Osteocyte (in vitro differentiated cells): ENCODE measurements around the gene BPI. TPM values are rescaled to one million over a fixed set of nuclear protein-coding genes. Genes with fewer than 3 reads are reported as not detected.

Source experiments
- DNase-seq: peaks from one replicate; pipeline ENCODE4 v3.0.0; 2021; ENCODE audit warnings: mixed read lengths; ENCODE audit not compliant: unreplicated experiment; ENCODE audit errors: extremely low spot score
- H3K27ac Mint-ChIP-seq: one replicate; pipeline ENCODE4 v1.8.0; 2021; ENCODE audit warnings: mild to moderate bottlenecking, mixed read lengths; ENCODE audit not compliant: unreplicated experiment
- H3K27me3 Mint-ChIP-seq: one replicate; pipeline ENCODE4 v1.8.0; 2021; ENCODE audit warnings: mixed read lengths; ENCODE audit not compliant: unreplicated experiment
- H3K36me3 Mint-ChIP-seq: one replicate; pipeline ENCODE4 v1.8.0; 2021; ENCODE audit warnings: mixed read lengths; ENCODE audit not compliant: unreplicated experiment
- H3K4me1 Mint-ChIP-seq: one replicate; pipeline ENCODE4 v1.8.0; 2021; ENCODE audit warnings: mixed read lengths; ENCODE audit not compliant: unreplicated experiment
- H3K4me3 Mint-ChIP-seq: one replicate; pipeline ENCODE4 v1.8.0; 2021; ENCODE audit warnings: mild to moderate bottlenecking, moderate library complexity, mixed read lengths; ENCODE audit not compliant: unreplicated experiment
- H3K9me3 Mint-ChIP-seq: one replicate; pipeline ENCODE4 v1.8.0; 2021; ENCODE audit warnings: mixed read lengths; ENCODE audit not compliant: unreplicated experiment
- total RNA-seq: library from RNA; stranded (reverse); gene quantifications from 2 replicates; pipeline ENCODE4 v1.2.1, GENCODE V29; 2021
- TF ChIP-seq, protein P1 (sequence below): fragments of 200-600 bp; sonication (generic); IDR thresholded peaks from 2 replicates; pipeline ENCODE4 v1.5.0; 2021; ENCODE audit warnings: antibody characterized with exemption, mild to moderate bottlenecking, moderate library complexity

BPI gene
- total RNA-seq, 1 donor from 2014 or later: 8.5 TPM

- TF ChIP-seq, protein P1, sequence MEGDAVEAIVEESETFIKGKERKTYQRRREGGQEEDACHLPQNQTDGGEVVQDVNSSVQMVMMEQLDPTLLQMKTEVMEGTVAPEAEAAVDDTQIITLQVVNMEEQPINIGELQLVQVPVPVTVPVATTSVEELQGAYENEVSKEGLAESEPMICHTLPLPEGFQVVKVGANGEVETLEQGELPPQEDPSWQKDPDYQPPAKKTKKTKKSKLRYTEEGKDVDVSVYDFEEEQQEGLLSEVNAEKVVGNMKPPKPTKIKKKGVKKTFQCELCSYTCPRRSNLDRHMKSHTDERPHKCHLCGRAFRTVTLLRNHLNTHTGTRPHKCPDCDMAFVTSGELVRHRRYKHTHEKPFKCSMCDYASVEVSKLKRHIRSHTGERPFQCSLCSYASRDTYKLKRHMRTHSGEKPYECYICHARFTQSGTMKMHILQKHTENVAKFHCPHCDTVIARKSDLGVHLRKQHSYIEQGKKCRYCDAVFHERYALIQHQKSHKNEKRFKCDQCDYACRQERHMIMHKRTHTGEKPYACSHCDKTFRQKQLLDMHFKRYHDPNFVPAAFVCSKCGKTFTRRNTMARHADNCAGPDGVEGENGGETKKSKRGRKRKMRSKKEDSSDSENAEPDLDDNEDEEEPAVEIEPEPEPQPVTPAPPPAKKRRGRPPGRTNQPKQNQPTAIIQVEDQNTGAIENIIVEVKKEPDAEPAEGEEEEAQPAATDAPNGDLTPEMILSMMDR: no peak
- no peak overlapping the region for H3K4me3 Mint-ChIP-seq
- no peaks in the 10 kb centered on the region for H3K9me3 Mint-ChIP-seq
- no peak overlapping the region for H3K27ac Mint-ChIP-seq
- H3K4me1 Mint-ChIP-seq: no peaks in the 10 kb centered on the region
- H3K27me3 Mint-ChIP-seq: peaks cover 39% of the 10 kb centered on the region
- no peak for DNase-seq
- peaks cover 1% of the 10 kb centered on the region for H3K36me3 Mint-ChIP-seq
Measured at GRCh38 chr20:38331245-38331644, 27.3 kb downstream of the BPI start.

DNA sequence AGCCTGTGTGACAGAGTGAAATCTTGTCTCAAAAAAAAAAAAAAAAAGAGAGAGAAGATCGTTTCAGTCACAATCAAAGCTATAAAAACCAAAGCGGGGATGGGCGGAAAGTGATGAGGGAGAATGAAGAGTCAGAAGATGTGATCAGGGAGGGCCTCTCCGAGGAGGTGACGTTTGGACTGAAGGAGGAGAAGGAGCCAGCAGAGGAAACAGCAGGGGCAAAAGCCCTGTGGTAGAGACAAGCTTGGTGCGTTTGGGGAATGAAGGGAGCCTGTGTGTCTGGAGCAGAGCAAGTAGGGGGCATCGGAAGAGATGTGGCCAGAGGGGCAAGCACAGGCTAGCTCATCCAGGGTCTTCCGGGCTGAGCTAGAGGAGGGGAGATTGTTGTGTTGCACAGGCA is 27.9 kb downstream of the BPI start:
- no peak overlapping the region for H3K27ac Mint-ChIP-seq
- H3K27me3 Mint-ChIP-seq: peaks cover 43% of the 10 kb centered on the region
- H3K9me3 Mint-ChIP-seq: no peaks in the 10 kb centered on the region
- TF ChIP-seq, protein P1: no peak
- H3K36me3 Mint-ChIP-seq: peaks cover 1% of the 10 kb centered on the region
- DNase-seq: no peak
- no peaks in the 10 kb centered on the region for H3K4me1 Mint-ChIP-seq
- H3K4me3 Mint-ChIP-seq: no peak overlapping the region

GRCh38 chr20:38334016-38334415 is 30.1 kb downstream of the BPI start:
- Mint-ChIP-seq H3K4me3 (no peak overlapping the region), H3K9me3 (peaks cover 8% of the 10 kb centered on the region), H3K36me3 (no peaks in the 10 kb centered on the region), H3K27ac (no peak overlapping the region), H3K27me3 (peaks cover 49% of the 10 kb centered on the region), H3K4me1 (no peaks in the 10 kb centered on the region)
- no peak for DNase-seq
- TF ChIP-seq, protein P1: no peak

GRCh38 chr20:38336726-38337125 is 32.8 kb downstream of the BPI start:
- DNase-seq: no peak
- no peak overlapping the region for H3K4me3 Mint-ChIP-seq
- H3K36me3 Mint-ChIP-seq: no peaks in the 10 kb centered on the region
- peaks cover 8% of the 10 kb centered on the region for H3K9me3 Mint-ChIP-seq
- peaks cover 58% of the 10 kb centered on the region for H3K27me3 Mint-ChIP-seq
- TF ChIP-seq, protein P1: no peak
- H3K4me1 Mint-ChIP-seq: no peaks in the 10 kb centered on the region
- H3K27ac Mint-ChIP-seq: no peak overlapping the region

GRCh38 chr20:38337561-38338140 is 33.7 kb downstream of the BPI start:
- Mint-ChIP-seq H3K9me3 (peaks cover 8% of the 10 kb centered on the region), H3K36me3 (no peaks in the 10 kb centered on the region), H3K27ac (no peak overlapping the region), H3K4me3 (no peak overlapping the region), H3K4me1 (no peaks in the 10 kb centered on the region), H3K27me3 (peaks cover 50% of the 10 kb centered on the region)
- DNase-seq: no peak
- TF ChIP-seq, protein P1: peak; percentile 42
